HG03378 (cell line): ENCODE data around the gene BAIAP3.
A peak's percentile ranks its signal among the peaks of the same experiment; 100 is the strongest.

Experiments
- ATAC-seq: cut with Tn5 transposase; IDR thresholded peaks from one replicate; pipeline ENCODE4 v1.9.1; 2021; ENCODE audit warnings: mild to moderate bottlenecking, moderate library complexity; ENCODE audit not compliant: unreplicated experiment

The BAIAP3 gene

DNA sequence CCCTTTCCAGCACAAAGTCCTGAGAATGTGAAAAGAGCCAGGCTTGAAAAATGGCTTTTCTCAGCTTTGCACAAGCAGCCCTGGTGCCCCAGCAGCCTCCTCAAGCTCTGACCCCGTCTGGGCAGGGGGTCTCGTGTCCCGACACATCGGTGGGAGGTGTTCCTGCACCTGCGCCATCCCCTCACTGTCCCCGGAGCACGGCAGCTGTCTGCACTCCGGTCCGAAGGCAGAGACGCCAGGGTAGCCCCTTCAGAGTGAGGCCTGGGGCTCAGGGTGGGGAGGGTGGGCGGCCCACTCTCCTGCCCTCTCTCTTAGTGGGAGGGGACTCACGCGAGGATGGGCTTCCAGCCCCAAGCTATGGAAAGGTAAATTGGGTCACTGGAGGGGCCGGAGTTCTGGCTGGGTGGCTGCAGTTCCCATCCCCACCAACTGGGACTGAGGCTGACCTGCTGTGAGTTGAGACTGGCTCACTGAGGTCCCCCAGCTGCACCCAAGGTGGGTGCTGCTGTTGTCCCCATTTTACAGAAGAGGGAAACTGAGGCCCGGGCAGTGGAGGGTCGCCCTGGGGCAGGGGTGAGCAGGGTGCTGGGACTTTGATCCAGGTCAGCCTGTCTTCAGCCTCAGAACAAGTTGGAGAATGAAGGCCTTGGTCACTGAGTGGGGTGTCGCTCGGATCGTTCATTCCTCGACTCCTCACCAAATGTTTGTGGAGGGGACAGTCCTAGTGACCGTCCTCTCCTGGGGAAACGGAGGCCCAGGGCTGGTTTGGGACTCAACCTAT lies 2.3 kb upstream of the BAIAP3 start:
- ATAC-seq = no peak

DNA sequence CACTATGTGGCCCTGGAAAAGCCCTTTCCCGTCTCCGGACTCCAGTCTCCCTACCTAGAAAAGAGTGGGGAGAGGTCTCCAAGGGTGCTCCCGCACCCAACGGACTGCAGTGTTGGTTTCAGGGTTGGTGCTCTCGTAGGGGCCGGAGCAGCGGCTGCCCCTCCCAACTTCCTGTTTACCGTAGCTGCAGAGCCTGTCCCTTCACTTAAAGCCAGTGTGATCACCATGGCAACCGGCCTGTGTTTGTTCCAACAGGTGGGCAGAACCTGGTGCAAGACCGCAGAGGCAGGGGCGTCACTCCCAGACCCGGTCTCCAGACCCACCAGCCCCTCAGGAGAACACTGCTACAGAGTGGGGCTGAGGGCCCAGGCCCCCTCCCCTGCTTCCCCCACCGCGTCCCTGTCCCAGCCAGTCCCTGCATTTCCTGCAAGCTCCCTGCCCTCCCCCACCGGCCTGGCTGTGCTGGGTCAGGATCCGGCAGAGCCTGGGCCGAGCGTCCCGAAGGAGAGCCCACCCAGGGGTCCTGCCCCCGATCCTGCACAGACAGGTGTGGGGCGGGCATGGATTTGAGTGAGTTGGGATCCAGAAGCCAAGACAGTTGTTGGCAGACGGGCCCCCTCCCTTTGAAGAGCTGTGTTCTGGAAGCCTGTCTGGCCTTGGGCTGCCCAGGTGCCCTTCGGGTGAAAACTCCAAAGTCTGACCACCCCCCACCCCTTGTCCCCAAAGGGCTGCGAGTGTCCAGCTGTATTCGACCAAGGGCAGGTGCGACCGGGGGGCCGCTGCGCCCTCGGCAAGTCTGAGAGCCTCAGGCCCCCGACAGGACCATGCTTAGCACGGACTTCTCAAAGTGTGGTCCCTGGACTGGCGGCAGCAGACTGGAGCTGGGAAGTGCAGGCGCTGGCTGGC lies 1.5 kb upstream of the BAIAP3 start:
- ATAC-seq = peak; percentile 48

DNA sequence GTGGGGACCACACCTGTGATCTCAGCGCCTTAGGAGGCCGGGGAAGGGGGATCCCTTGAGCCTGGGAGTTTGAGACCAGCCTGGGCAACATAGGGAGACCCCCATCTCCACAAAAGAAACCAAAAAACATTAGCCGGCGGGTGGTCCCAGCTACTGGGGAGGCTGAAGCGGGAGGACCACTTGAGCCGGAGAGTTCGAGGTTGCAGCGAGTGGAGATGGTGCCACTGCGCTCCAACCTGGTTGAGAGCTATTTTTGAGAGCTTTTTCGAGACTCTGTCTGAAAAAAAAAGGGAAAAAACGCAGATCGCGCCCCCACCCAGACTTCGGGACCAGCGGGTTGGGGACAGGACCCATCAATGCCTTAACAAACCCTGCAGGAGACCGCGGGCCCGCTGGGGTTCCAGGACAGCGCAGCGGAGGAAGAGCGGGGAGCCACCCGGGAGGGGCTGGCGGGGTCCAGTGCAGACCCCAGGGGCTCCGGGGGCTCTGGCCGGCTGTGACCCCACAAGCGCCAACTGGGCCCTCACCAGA lies 762 bp upstream of the BAIAP3 start:
- no peak for ATAC-seq

DNA sequence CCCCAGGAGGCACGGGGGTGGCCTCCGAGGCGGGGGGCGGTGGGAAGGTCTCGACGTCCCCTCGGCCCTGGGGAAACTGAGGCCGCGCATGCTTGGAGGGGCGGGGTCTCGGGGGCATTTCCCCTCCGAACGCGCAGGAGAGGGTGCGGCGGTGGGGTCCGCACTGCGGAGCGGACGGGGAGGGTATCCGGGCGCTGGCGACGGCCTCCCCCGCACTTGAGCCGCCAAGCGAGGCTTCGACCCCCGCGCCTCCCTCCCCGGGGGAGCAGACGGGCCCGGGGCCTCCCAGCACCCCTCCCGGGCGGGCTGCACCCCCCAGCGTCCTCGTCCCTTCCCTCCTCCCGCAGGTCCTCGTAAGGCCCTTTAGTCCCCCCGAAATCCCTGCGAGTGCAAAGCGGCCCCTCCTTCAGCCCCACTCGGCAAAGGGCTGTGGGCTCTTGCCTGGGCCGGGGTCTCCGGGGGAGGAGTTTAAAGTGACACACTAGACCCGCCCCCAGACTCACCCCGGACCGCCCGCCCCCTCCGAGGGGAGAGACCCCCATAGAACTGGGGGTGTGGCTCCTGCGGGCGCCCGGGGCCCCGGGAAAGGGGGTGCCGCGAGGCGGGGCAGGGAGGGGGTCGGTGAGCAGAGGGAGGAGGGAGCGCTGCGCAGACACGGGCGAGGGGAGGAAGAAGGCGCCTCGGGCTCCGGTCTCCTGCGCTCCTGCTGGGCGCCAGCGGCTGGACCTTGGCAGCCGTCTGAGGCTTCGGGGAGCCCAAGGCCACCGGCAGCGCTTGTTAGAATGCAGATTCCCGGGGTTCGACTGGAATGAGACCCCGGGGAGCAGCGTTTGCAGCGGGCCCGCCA lies 632 bp downstream of the BAIAP3 start:
- no peak for ATAC-seq

DNA sequence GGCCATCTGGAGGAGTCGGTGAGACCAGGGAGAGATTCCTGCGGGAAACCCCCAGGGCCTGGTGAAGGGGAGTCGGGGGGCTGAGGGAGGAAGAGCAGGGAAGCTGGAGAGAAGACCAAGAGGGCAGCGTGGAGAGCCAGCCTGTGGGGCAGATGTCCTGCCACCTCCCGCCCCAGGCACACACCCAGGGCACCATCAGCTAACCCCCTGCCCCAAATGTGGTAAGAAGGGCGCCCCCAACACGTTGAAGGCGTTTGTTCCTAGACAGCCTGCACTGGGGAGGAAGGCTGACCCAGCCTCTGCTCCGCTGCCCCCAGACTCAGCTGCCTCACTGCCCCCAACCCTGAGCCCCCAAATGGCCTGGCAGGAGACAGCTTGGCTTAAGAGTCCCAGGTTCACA lies 1.3 kb downstream of the BAIAP3 start:
- ATAC-seq = no peak

DNA sequence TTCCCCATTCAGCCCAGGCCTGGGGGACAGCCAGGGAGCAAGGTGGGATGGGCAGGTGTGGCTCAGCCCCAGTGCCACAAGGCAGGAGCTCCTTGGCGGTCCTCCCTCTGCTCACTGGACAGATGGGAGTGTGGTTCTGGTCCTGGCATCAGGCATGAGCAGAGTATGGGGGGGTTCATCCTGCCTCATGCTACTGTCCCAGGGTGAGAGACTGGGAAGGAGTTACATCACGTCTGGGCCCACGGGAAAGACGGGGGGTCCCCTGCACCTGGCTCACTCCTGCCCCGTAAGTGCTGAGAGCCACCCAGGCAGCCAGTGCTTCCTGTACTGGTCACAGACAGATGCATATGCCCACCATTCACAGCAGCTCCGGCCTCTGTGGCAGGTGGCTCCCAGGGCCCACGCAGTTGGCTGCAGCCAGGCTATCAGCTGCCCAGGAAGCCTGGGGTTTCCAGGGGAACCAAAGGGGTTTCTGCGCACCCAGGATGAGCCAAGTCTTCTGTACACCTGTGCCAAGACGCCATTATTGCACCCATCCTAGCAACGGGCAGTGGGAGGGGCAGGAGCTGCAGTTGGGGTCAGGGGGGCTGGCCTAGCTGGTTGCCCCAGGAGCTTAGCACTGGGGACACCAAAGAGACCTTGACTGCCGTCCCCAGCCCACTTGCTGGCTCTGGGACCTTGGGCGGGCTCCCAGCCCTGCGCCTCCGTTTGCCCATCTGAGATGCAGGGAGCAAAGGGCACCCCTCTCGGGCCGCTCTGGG lies 1.9 kb downstream of the BAIAP3 start:
- ATAC-seq = no peak

DNA sequence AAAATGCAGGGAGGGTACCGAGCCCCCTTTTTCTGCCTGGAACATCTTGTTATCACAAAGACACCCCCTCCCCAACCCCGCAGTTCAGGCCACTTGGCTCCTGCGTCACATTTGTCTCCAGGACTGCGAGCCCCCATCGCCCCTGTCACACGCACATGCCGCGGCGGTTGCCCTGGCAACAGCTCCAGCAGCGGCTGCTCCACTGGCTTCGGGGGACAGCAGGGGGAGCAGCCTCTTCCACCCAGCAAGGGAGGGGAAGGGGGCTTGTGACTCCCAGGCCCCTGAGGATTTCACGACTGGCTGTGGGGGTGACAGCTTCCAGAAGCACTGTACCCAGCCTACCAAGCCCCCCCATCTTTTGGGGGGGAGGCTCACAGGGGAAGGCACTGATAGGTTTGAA lies 2.6 kb downstream of the BAIAP3 start:
- ATAC-seq = no peak

DNA sequence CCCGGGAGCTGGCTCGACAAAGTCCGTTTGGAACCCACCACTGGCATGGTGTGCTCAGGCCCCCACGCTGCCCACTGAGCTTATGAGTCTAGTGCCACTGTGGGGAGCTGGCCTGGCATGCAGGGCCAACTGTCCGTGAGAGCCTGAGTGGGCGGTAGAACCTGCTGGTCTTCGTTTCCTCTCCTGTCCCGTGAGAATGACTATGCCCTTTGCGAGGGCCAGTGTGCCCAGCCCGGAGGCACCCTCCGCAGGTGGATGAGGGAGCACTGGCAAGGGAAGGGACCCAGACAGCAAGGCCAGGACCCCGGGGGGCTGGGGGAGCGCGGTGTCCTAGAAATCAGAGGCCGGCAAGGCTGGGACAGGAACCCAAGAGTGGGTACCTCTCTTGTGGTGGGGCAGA lies 3.2 kb downstream of the BAIAP3 start:
- ATAC-seq = no peak

DNA sequence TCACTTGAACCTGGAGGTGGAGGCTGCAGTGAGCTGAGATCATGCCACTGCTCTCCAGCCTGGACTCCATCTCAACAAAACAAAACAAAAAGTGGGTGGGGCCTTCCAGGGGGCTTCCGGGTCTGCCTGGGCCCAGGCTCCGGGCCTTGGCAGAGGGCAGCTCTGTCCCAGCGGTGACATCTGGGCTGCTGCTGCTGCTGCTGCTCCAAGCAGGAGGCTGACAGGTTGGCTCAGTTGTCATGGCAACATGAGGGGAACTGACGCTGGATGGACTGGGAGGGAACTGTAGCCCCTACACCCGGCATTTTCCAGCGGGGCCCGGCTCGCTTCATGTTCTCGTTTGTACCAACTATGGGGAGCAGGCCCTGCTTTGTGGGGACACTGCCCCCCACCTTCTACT lies 4.0 kb downstream of the BAIAP3 start:
- no peak for ATAC-seq

DNA sequence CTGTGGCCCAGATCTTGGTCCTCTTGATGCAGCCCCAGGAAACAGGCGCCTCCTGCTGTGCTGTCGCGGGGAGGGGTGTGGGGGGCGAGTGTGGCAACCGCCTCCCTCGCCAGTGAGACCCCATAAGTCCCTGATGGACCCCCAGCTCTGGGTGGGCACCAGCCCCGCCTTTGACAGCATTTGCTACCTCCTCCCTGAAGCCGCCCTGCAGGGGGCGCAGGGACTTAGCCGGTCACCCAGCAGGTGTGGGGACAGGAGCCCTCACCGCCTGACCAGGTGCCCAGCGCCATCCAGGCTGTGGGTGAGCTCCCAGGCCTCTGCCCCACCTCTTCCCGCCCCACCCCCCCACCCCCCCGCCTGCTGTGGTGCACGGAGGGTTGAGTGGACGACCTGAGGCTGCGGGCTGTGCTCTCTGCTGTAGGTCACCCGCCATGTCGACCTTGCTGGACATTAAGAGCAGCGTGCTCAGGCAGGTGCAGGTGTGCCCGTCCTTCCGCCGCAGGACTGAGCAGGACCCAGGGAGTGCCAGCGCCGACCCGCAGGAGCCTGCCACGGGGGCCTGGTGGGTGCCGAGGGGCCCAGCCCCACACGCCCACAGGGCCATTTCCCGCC lies 4.8 kb downstream of the BAIAP3 start:
- no peak for ATAC-seq

DNA sequence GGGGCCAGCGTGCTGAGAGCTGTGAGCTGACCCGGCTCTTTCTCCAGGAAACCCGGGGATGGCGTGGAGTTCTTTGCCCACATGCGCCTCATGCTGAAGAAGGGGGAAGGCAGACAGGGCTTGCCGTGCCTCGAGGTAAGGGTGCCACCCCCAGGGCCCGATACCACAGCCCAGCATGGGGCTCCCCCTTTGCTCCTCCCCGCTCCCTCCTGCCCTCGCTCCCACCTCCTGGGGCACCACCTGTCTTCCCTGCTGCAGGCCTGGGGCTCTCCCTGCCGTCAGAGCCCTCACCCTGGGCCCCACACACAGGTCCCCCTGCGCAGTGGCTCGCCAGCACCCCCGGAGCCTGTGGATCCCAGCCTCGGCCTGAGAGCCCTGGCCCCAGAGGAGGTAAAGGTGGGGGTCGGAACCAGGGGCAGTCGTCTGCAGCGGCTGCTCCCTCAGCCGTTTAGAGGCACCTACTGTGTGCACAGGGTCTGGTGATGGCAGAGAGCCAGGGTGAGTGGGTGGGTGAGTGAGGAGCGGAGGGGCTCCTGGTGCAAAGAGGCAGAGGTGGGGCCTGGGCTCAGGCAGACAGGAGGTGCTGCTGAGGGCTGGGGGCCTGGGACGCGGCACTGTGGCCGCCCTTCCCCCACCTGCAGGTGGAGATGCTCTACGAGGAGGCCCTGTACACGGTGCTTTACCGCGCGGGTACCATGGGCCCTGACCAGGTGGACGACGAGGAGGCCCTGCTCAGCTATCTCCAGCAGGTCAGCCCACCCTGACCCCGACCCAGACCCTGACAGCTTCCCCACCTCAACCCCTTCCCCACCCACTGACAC lies 5.6 kb downstream of the BAIAP3 start:
- ATAC-seq = no peak

DNA sequence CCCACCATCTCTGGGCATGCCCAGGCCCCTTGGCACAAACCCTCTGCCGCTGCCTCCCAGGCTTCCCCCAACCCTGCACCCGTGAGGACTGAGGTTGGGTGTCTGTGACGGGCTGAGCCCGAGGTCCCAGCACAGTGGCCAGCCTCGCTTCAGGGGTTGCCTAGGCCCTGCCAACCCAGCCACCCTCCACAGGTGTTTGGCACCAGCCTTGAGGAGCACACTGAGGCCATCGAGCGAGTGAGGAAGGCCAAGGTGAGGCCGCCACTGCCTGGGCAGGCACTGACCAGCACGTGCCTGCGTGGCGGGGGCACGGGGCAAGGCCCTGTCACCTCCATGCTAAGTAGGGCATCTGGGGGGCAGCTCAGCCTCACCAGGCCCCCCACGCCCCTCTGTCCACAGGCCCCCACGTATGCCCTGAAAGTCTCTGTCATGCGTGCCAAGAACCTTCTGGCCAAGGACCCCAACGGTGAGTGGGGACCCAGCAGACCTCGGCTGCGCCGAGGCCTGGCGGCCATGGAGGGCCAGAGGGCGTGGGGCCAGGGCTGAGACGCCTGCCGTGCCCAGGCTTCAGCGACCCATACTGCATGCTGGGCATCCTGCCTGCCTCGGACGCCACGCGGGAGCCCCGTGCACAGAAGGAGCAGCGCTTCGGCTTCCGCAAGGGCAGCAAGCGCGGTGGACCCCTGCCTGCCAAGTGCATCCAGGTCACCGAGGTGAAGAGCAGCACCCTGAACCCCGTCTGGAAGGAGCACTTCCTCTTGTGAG lies 7.5 kb downstream of the BAIAP3 start:
- ATAC-seq = no peak

DNA sequence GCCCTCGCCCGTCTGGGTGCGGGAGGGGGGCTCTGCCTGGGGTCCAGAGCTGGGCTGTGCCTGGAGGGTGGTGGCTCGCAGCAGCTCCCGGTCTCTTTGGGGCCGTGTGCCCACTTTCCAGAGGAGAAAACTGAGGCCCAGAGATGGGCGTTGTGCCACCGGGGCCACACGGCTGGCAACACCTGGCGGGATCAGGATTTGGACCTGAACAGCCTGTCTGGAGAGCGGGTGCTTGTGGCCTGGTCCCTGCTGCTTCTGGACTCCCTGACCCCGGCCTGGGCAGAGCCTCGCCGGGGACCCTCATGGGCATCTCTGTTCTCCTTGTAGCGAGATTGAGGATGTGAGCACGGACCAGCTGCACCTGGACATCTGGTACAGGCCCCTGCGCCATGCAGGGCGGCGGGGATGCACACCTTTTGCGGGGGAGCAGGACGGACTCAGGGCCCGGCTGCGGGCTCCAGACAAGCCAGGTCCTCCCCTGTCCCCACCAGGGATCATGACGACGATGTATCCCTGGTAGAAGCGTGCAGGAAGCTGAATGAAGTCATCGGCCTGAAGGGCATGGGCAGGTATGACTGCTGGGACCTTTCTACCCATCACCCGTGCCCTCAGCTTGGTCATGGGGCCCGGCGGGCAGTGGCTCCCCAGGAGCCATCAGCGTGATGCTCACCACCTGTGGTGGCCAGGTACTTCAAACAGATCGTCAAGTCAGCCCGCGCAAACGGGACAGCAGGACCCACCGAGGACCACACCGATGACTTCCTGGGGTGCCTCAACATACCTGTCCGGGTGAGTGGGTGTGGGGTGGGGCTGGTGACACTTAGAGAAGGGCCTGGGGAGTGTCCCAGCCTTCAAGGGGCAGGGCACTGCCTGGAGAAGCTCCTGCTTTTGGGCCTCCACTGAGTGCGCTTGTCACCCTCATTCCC lies 8.3 kb downstream of the BAIAP3 start:
- ATAC-seq = no peak

DNA sequence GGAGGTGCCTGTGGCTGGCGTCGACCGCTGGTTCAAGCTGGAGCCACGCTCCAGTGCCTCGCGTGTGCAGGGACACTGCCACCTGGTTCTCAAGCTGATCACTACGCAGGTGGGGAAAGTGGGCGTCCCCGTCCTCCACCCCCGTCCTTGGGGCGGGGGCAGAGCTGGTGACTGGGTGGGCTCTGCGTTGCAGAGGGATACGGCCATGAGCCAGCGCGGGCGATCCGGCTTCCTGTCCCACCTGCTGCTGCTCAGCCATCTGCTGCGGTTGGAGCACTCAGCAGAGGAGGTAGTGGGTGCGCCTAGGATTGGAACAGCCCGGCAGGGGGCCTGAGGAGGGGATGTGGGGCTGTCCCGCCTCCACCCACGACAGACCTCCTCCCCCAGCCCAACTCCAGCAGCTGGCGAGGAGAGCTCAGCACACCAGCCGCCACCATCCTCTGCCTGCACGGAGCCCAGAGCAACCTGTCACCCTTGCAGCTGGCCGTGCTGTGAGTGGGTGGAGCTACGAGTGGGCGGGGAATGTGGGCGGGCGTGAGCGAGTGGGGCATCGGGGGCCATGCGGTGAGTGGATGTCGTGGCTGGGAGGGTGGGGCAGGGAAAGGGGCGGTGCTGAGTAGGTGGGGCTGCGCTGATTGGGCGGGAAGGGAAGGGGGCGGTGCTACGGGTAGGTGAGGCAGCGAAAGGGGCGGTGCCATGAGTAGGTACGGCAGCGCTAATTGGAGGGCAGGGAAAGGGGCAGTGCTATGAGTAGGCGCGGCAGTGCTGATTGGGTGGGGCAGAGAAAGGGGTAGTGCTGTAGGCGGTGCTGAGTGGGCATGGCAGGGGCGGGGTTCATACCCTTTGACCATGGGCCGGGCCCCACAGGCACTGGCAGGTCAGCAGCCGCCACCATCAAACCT lies 9.3 kb downstream of the BAIAP3 start:
- peak; percentile 75 for ATAC-seq

DNA sequence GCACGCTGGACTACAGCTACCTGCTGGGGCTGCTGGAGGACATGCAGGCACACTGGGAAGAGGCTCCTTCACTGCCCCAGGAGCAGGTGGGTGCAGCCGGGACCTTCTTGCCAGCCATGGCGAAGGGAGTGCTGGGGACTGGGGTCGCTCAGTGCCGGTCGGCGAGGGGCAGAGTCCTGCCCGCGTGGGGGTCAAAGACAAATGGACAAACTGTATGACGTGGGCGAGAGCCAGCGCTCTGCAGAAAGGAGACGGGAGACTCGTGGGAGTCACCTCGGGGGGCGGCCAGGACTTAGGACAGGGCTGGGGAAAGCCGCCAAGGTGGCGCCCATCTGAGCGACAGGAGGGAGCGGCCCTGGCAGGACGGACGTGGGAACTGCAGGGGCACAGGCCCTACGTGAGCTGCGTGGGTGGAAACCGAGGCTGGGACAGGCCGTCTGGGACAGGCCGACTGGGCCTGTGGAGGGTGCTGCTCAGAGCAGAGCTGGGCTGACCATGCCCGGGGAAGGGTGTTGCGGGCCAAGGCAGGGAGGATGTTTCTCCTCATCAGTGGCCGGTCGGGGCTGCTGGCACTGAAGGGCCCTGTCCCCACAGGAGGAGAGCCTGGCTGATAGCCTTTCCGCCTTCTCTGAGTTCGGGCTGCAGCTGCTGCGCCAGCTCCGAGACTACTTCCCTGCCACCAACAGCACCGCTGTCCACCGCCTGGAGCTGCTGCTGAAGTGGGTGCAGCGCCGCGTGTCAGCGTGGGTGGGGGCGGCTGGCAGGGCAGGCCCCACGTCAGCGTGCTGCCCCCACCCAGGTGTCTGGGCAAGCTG lies 10.2 kb downstream of the BAIAP3 start:
- ATAC-seq = peak; percentile 7
